Caco-2 (cell line): Measurements from ENCODE around the gene PWP2. TPM values are rescaled to one million over a fixed set of nuclear protein-coding genes. Genes with fewer than 3 reads are reported as not detected.

ENCODE experiments used
- BruUV-seq: library from RNA; stranded (reverse); fragments of 400-500 nt; replicated peaks from 2 replicates; lab custom pipeline; 2021; lab: Mats Ljungman, UMichigan
- CTCF ChIA-PET: fragments of 300-600 bp; sonication (Branson Sonifier 250); formaldehyde crosslinking; loops from one replicate; lab custom pipeline; 2022; ENCODE audit warnings: antibody characterized with exemption; lab: Charles Lee
- POLR2A ChIA-PET: fragments of 300-600 bp; sonication (Branson Sonifier 250); formaldehyde crosslinking; loops from one replicate; lab custom pipeline; 2022; ENCODE audit warnings: antibody characterized with exemption; lab: Charles Lee
- DNase-seq, 2 experiments: peaks; one replicate each; pipeline versions ENCODE4 v3.0.0 to v3.0.0-alpha.2; 2020 to 2022
- H3K27me3 ChIP-seq: replicated peaks from 2 replicates; pipeline ENCODE4 v1.6.0; 2011; ENCODE audit warnings: low read length; ENCODE audit not compliant: control insufficient read depth, insufficient read depth
- H3K36me3 ChIP-seq: 2 replicates; pipeline ENCODE4 v1.5.1; 2011; ENCODE audit warnings: low read length; ENCODE audit not compliant: control insufficient read depth, insufficient read depth
- H3K4me1 ChIP-seq: fragments of 250-450 bp; sonication (Bioruptor Pico); 2 replicates; pipeline ENCODE4 v1.5.1; 2020; ENCODE audit warnings: mild to moderate bottlenecking
- H3K4me3 ChIP-seq: 2 replicates; pipeline ENCODE4 v1.5.1; 2011; ENCODE audit warnings: low read depth, mild to moderate bottlenecking, control low read depth, low read length
- H3K9me3 ChIP-seq: fragments of 250-450 bp; sonication (Bioruptor Pico); 2 replicates; pipeline ENCODE4 v1.5.1; 2020; ENCODE audit warnings: mild to moderate bottlenecking, moderate library complexity
- H3K27ac Mint-ChIP-seq: one replicate; pipeline ENCODE4 v1.8.0; 2022; ENCODE audit warnings: mixed read lengths; ENCODE audit not compliant: unreplicated experiment
- H3K27me3 Mint-ChIP-seq: one replicate; pipeline ENCODE4 v1.8.0; 2022; ENCODE audit warnings: mixed read lengths; ENCODE audit not compliant: insufficient read depth, unreplicated experiment
- H3K36me3 Mint-ChIP-seq: one replicate; pipeline ENCODE4 v1.8.0; 2022; ENCODE audit warnings: mild to moderate bottlenecking, mixed read lengths; ENCODE audit not compliant: insufficient read depth, unreplicated experiment
- H3K4me1 Mint-ChIP-seq: one replicate; pipeline ENCODE4 v1.8.0; 2022; ENCODE audit warnings: low read depth, mixed read lengths; ENCODE audit not compliant: unreplicated experiment
- H3K4me3 Mint-ChIP-seq: one replicate; pipeline ENCODE4 v1.8.0; 2022; ENCODE audit warnings: mild to moderate bottlenecking, moderate library complexity, mixed read lengths; ENCODE audit not compliant: unreplicated experiment
- H3K9me3 Mint-ChIP-seq: one replicate; pipeline ENCODE4 v1.8.0; 2022; ENCODE audit warnings: mixed read lengths; ENCODE audit not compliant: unreplicated experiment
- intact Hi-C: fragments of 100-400 bp; cut with micrococcal nuclease; formaldehyde crosslinking; loops from one replicate; pipeline ENCODE4 v1.10.0; 2022; ENCODE audit not compliant: unreplicated experiment
- total RNA-seq: library from RNA; stranded (reverse); gene quantifications from 2 replicates; pipeline ENCODE4 v1.2.3, GENCODE V29; 2022
- TF ChIP-seq, protein P1 (sequence below), 2 experiments: fragments of 200-600 bp in 1 of 2; IDR thresholded peaks; 1 replicate in 1 of 2; 2 replicates in 1 of 2; pipeline versions ENCODE4 v1.5.1 to v1.8.0; 2011 to 2022; ENCODE audit warnings: antibody characterized with exemption in 1 of 2, control low read depth in 1 of 2, inconsistent platforms in 1 of 2, low read depth in 1 of 2, low read length in 1 of 2, mild to moderate bottlenecking in 1 of 2, moderate library complexity in 1 of 2; ENCODE audit not compliant: insufficient read depth in 1 of 2, severe bottlenecking in 1 of 2, unreplicated experiment in 1 of 2

Gene PWP2
- total RNA-seq, 1 experiment from 2014 or later = 30.6 TPM

DNA sequence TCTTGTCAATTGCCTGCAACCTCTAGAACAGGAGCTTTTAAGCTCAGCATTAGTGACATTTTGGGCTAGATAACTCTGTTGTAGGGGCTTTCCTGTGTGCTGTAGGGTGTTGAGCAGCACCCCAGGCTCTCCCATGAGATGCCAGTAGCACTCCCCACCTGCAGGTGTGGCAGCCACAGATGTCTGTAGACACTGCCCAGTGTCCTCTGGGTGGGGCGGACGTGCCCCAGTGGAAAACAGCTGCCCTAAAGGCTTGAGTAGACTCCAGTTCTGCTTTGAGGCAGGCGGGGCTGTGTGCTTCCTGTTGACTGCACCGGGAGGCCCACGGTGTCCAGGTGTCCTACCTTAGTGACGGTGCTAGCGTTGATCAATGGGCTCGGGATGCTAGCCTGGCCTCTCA, 16.9 kb upstream of the PWP2 start:
- Histone ChIP-seq H3K36me3 (0 out of 2 replicates have a peak, but pooled peaks cover 1% of the 10 kb centered on the region), H3K9me3 (no peaks in the 10 kb centered on the region), H3K4me1 (no peaks in the 10 kb centered on the region), H3K4me3 (no peak overlapping the region), H3K27me3 (no peaks in the 10 kb centered on the region)
- ChIA-PET CTCF (no interaction called here), POLR2A (no interaction called here)
- no peaks in the 10 kb centered on the region for H3K27me3 Mint-ChIP-seq
- peaks cover 14% of the 10 kb centered on the region for H3K4me1 Mint-ChIP-seq
- no peak for DNase-seq
- no peaks in the 10 kb centered on the region for H3K9me3 Mint-ChIP-seq
- H3K27ac Mint-ChIP-seq = no peak overlapping the region
- peaks cover 69% of the 10 kb centered on the region for H3K36me3 Mint-ChIP-seq
- no peak overlapping the region for H3K4me3 Mint-ChIP-seq
- no TSS peak for BruUV-seq
- intact Hi-C loops = no loop called here
- TF ChIP-seq, protein P1, sequence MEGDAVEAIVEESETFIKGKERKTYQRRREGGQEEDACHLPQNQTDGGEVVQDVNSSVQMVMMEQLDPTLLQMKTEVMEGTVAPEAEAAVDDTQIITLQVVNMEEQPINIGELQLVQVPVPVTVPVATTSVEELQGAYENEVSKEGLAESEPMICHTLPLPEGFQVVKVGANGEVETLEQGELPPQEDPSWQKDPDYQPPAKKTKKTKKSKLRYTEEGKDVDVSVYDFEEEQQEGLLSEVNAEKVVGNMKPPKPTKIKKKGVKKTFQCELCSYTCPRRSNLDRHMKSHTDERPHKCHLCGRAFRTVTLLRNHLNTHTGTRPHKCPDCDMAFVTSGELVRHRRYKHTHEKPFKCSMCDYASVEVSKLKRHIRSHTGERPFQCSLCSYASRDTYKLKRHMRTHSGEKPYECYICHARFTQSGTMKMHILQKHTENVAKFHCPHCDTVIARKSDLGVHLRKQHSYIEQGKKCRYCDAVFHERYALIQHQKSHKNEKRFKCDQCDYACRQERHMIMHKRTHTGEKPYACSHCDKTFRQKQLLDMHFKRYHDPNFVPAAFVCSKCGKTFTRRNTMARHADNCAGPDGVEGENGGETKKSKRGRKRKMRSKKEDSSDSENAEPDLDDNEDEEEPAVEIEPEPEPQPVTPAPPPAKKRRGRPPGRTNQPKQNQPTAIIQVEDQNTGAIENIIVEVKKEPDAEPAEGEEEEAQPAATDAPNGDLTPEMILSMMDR (IDR thresholded peaks at IDR 0.05; ENCODE audit: insufficient read depth in 1 of 2, low read depth in 1 of 2, low read length in 1 of 2, severe bottlenecking in 1 of 2, unreplicated experiment in 1 of 2) = no peak

DNA sequence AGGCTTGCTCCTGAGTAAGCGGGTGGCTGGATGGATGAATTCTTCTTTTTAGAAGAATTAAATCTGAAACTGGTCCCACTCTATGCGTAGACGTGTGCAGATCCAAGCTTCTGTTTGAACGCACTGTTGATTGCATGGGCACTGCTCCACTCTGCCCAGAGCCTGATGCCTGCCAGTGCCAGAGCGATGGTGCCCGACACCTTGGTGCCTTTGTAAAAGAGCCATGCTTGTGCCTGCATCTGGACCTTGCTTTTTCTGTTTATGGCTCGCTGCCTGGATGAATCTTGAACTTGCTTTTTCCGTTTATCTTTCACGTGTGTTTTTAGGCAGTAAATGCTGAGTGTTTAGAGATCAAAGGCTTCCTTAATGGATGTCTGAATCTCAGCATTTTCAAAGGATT, 15.0 kb upstream of the PWP2 start:
- POLR2A ChIA-PET = no interaction called here
- TF ChIP-seq, protein P1 (IDR thresholded peaks at IDR 0.05; ENCODE audit: insufficient read depth in 1 of 2, low read depth in 1 of 2, low read length in 1 of 2, severe bottlenecking in 1 of 2, unreplicated experiment in 1 of 2) = no peak
- no peak overlapping the region for H3K27ac Mint-ChIP-seq
- Histone ChIP-seq H3K4me3 (no peak overlapping the region), H3K27me3 (no peaks in the 10 kb centered on the region), H3K36me3 (no peaks in the 10 kb centered on the region), H3K9me3 (no peaks in the 10 kb centered on the region), H3K4me1 (no peaks in the 10 kb centered on the region)
- CTCF ChIA-PET = no interaction called here
- no peak for DNase-seq
- no peak overlapping the region for H3K4me3 Mint-ChIP-seq
- H3K4me1 Mint-ChIP-seq = peaks cover 14% of the 10 kb centered on the region
- BruUV-seq = no TSS peak
- intact Hi-C loops = no loop called here
- peaks cover 51% of the 10 kb centered on the region for H3K36me3 Mint-ChIP-seq
- no peaks in the 10 kb centered on the region for H3K27me3 Mint-ChIP-seq
- no peaks in the 10 kb centered on the region for H3K9me3 Mint-ChIP-seq

DNA sequence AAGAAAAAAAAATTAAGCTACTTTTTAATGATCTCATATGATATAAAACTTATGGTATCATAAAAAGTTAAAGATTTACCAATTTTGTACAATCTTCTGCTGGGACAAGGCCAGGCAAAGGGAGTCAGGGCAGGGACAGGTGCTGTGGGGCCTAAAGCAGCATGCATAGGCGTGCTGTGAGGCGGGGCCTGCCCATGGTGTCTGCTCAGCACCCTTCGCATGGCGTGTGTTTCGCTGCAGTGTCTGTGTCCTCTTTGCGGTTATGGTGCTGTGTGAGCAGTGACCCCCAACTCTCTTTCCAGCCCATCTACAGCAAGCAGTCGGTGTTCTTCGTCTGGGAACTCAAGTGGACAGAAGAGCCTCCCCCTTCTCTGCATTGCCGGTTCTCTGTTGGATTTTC, 13.4 kb upstream of the PWP2 start:
- no peak overlapping the region for H3K4me3 Mint-ChIP-seq
- DNase-seq = no peak
- no peaks in the 10 kb centered on the region for H3K4me1 ChIP-seq
- TF ChIP-seq, protein P1 (IDR thresholded peaks at IDR 0.05; ENCODE audit: insufficient read depth in 1 of 2, low read depth in 1 of 2, low read length in 1 of 2, severe bottlenecking in 1 of 2, unreplicated experiment in 1 of 2) = no peak
- no peaks in the 10 kb centered on the region for H3K9me3 Mint-ChIP-seq
- POLR2A ChIA-PET = interaction anchor here (0.6 kb wide), 1 partner anchor 92 kb away, joined by 5 read pairs; no protein-coding TSS in a partner anchor
- no peak overlapping the region for H3K27ac Mint-ChIP-seq
- peaks cover 5% of the 10 kb centered on the region for H3K4me1 Mint-ChIP-seq
- no TSS peak for BruUV-seq
- H3K27me3 Mint-ChIP-seq = no peaks in the 10 kb centered on the region
- no peaks in the 10 kb centered on the region for H3K9me3 ChIP-seq
- H3K27me3 ChIP-seq = no peaks in the 10 kb centered on the region
- H3K4me3 ChIP-seq = no peak overlapping the region
- intact Hi-C loops = no loop called here
- no peaks in the 10 kb centered on the region for H3K36me3 ChIP-seq
- peaks cover 36% of the 10 kb centered on the region for H3K36me3 Mint-ChIP-seq
- CTCF ChIA-PET = no interaction called here
